HEK293T (cell line): ENCODE data around the gene GPRC5D.

Experiments
- ARNT ChIP-seq: fragments of 450-650 bp; IDR thresholded peaks from 2 replicates; pipeline ENCODE4 v1.6.1; 2017; ENCODE audit warnings: mild to moderate bottlenecking
- BHLHE40 ChIP-seq: fragments of 450-650 bp; IDR thresholded peaks from 2 replicates; pipeline ENCODE4 v1.6.1; 2016; ENCODE audit warnings: mild to moderate bottlenecking, moderate library complexity, borderline replicate concordance
- CTBP1 ChIP-seq: fragments of 450-650 bp; IDR thresholded peaks from 2 replicates; pipeline ENCODE4 v1.6.1; 2016; ENCODE audit warnings: borderline replicate concordance
- FOXA1 ChIP-seq: fragments of 450-650 bp; IDR thresholded peaks from 2 replicates; pipeline ENCODE4 v1.6.1; 2016; ENCODE audit warnings: mild to moderate bottlenecking
- FOXK2 ChIP-seq: fragments of 450-650 bp; IDR thresholded peaks from 2 replicates; pipeline ENCODE4 v1.6.1; 2016; ENCODE audit warnings: mild to moderate bottlenecking
- FOXM1 ChIP-seq: fragments of 450-650 bp; IDR thresholded peaks from 2 replicates; pipeline ENCODE4 v1.6.1; 2017; ENCODE audit warnings: mild to moderate bottlenecking, borderline replicate concordance
- HDGF ChIP-seq: fragments of 450-650 bp; IDR thresholded peaks from 2 replicates; pipeline ENCODE4 v1.6.1; 2017; ENCODE audit warnings: antibody characterized with exemption, borderline replicate concordance
- LEF1 ChIP-seq: fragments of 450-650 bp; IDR thresholded peaks from 2 replicates; pipeline ENCODE4 v1.6.1; 2017; ENCODE audit warnings: mild to moderate bottlenecking, borderline replicate concordance
- SP1 ChIP-seq: fragments of 450-650 bp; IDR thresholded peaks from 2 replicates; pipeline ENCODE4 v1.6.1; 2017
- SUZ12 ChIP-seq: fragments of 450-650 bp; IDR thresholded peaks from 2 replicates; pipeline ENCODE4 v1.6.1; 2016; ENCODE audit warnings: mild to moderate bottlenecking
- TARDBP ChIP-seq: fragments of 450-650 bp; IDR thresholded peaks from 2 replicates; pipeline ENCODE4 v1.6.1; 2016
- TF ChIP-seq, protein P1 (sequence below): fragments of 450-650 bp; IDR thresholded peaks from 2 replicates; pipeline ENCODE4 v1.6.1; 2016

DNA sequence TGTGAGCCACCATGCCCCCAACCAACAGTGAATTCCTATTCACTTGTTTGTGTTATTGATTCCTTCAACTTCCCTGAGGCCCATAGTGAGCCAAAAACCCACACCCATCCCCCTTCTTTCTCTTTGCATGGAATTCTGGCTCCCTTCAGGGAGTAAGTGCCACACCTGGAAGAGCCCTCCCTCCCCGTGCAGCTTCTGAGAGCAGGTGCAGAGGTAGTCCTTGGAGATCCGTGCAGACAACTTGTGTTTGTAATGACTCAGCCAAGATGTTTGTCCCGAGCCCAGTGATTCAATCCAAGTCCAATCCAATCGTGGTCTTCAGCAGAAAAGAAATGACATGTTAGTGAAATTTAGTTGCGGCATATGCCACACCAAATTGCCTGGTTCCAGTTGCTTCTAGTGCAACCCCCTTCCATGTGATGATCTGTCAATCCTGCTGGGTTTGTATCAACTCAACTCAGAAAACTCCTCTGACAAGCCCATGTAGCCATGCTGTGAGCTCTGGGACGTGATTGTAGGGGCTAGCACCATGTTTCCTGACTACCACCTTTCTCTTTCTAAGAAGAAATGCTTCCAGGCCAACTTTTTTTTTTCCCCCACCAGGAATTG lies 33.1 kb downstream of the GPRC5D start:
- TF ChIP-seq SP1 (no peak), BHLHE40 (no peak), FOXM1 (no peak), FOXA1 (no peak), SUZ12 (no peak), FOXK2 (no peak), ARNT (no peak), TARDBP (no peak), HDGF (no peak), LEF1 (no peak), CTBP1 (no peak)
- TF ChIP-seq, protein P1, sequence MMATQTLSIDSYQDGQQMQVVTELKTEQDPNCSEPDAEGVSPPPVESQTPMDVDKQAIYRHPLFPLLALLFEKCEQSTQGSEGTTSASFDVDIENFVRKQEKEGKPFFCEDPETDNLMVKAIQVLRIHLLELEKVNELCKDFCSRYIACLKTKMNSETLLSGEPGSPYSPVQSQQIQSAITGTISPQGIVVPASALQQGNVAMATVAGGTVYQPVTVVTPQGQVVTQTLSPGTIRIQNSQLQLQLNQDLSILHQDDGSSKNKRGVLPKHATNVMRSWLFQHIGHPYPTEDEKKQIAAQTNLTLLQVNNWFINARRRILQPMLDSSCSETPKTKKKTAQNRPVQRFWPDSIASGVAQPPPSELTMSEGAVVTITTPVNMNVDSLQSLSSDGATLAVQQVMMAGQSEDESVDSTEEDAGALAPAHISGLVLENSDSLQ: no peak
